OCI-LY7 (cell line): ENCODE results near the gene POC1A. TPM values are rescaled to one million over a fixed set of nuclear protein-coding genes. Genes with fewer than 3 reads are reported as not detected.

Source experiments
- BruUV-seq: library from RNA; stranded (reverse); fragments of 400-500 nt; replicated peaks from 2 replicates; lab custom pipeline; 2021; lab: Mats Ljungman, UMichigan
- CTCF ChIA-PET: fragments of 300-600 bp; sonication (Branson Sonifier 250); formaldehyde crosslinking; loops from one replicate; lab custom pipeline; 2022; ENCODE audit warnings: antibody characterized with exemption; ENCODE audit not compliant: unreplicated experiment; lab: Charles Lee
- POLR2A ChIA-PET: fragments of 300-600 bp; sonication (Branson Sonifier 250); formaldehyde crosslinking; loops from one replicate; lab custom pipeline; 2022; ENCODE audit warnings: antibody characterized with exemption; lab: Charles Lee
- DNase-seq: peaks from one replicate; pipeline ENCODE4 v3.0.0-alpha.2; 2015; ENCODE audit warnings: low spot score
- H2AFZ ChIP-seq: fragments of 200-600 bp; sonication (generic), shearing (Covaris generic); 2 replicates; pipeline ENCODE4 v1.6.1; 2014; ENCODE audit warnings: mild to moderate bottlenecking, antibody characterized with exemption, low read length, moderate library complexity
- H3K27ac ChIP-seq: fragments of 200-600 bp; sonication (generic); 2 replicates; pipeline ENCODE4 v1.5.1; 2014; ENCODE audit warnings: mixed run types, low read depth, mild to moderate bottlenecking, moderate library complexity, low read length, inconsistent platforms; ENCODE audit not compliant: poor library complexity, severe bottlenecking
- H3K36me3 ChIP-seq: fragments of 200-600 bp; sonication (generic); 2 replicates; pipeline ENCODE4 v1.6.1; 2014; ENCODE audit warnings: mild to moderate bottlenecking, antibody characterized with exemption, low read length, moderate library complexity, mixed read lengths; ENCODE audit not compliant: insufficient read depth
- H3K4me1 ChIP-seq: fragments of 200-600 bp; sonication (generic); 2 replicates; pipeline ENCODE4 v1.5.1; 2014; ENCODE audit warnings: mild to moderate bottlenecking, low read length; ENCODE audit not compliant: insufficient read depth, poor library complexity, severe bottlenecking
- H3K4me2 ChIP-seq: fragments of 200-600 bp; sonication (generic); 2 replicates; pipeline ENCODE4 v1.6.1; 2014; ENCODE audit warnings: mild to moderate bottlenecking, low read length
- H3K4me3 ChIP-seq: fragments of 200-600 bp; sonication (generic); 2 replicates; pipeline ENCODE4 v1.5.1; 2014; ENCODE audit warnings: mild to moderate bottlenecking, low read depth, low read length; ENCODE audit not compliant: poor library complexity, severe bottlenecking
- H3K79me2 ChIP-seq: fragments of 200-600 bp; sonication (generic); 2 replicates; pipeline ENCODE4 v1.6.1; 2016; ENCODE audit warnings: low read depth, mild to moderate bottlenecking, low read length, moderate library complexity, mixed read lengths; ENCODE audit not compliant: insufficient read depth
- H3K9me2 ChIP-seq: fragments of 200-600 bp; sonication (generic); 2 replicates; pipeline ENCODE4 v1.6.1; 2016; ENCODE audit warnings: mild to moderate bottlenecking, low read length, mixed read lengths; ENCODE audit not compliant: insufficient read depth
- H3K9me3 ChIP-seq: fragments of 200-600 bp; sonication (generic); 2 replicates; pipeline ENCODE4 v1.6.1; 2014; ENCODE audit warnings: mild to moderate bottlenecking, mixed run types, low read length, mixed read lengths
- H4K20me1 ChIP-seq: fragments of 200-600 bp; sonication (generic); 2 replicates; pipeline ENCODE4 v1.6.1; 2014; ENCODE audit warnings: mild to moderate bottlenecking, antibody characterized with exemption, low read length, moderate library complexity, mixed read lengths; ENCODE audit not compliant: insufficient read depth
- EZH2phosphoT487 ChIP-seq: fragments of 200-600 bp; sonication (generic); IDR thresholded peaks from 2 replicates; pipeline ENCODE4 v1.6.1; 2018; ENCODE audit warnings: low read depth, borderline replicate concordance, mild to moderate bottlenecking, mixed run types, antibody characterized with exemption, low read length, moderate library complexity, mixed read lengths
- intact Hi-C: fragments of 100-400 bp; cut with micrococcal nuclease; formaldehyde crosslinking; loops from one replicate; pipeline ENCODE4 v1.10.0; 2022; ENCODE audit not compliant: unreplicated experiment
- total RNA-seq, 2 experiments: library from RNA; depleted of rRNA in 1 of 2; stranded (reverse); fragments of >200 nt in 1 of 2; shearing (Covaris generic) in 1 of 2; gene quantifications; 2 replicates each; pipeline ENCODE4 v1.2.3, GENCODE V29; 2014 to 2022
- TF ChIP-seq, protein P1 (sequence below): fragments of 200-600 bp; sonication (generic); conservative IDR thresholded peaks from 2 replicates; pipeline ENCODE4 v1.5.1; 2014; ENCODE audit warnings: mild to moderate bottlenecking, antibody characterized with exemption, low read length, moderate library complexity, mixed read lengths

Gene POC1A
- total RNA-seq, 2 experiments from 2014 or later = 40.0 to 41.0 TPM

DNA sequence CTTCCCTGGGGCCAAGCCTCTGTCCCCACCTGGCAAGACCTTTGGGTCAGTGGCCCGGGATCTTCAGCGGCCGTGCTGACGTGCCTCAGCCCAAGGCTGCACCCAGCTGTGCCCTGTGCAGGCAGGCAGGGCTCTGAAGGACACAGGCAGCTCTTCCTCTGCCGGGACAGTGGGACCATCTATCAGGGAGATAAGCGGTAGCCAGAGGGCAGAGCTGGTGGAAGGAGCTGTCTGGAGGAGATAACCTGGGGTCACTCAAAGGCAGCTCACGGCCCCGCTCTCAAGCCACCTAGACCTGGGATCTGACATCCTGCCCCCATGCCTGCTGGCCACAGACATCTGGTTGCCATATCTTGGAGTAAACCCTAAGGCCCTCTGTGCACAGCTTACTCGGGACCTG lies 125.2 kb downstream of the POC1A start:
- Histone ChIP-seq H2AFZ (no peak overlapping the region), H3K4me2 (no peak overlapping the region), H3K9me3 (no peaks in the 10 kb centered on the region), H3K79me2 (no peaks in the 10 kb centered on the region), H4K20me1 (no peaks in the 10 kb centered on the region), H3K9me2 (no peaks in the 10 kb centered on the region), H3K4me1 (peaks cover 2% of the 10 kb centered on the region), H3K36me3 (no peaks in the 10 kb centered on the region), H3K4me3 (no peak overlapping the region), H3K27ac (no peak overlapping the region)
- intact Hi-C loops = no loop called here
- POLR2A ChIA-PET = no interaction called here
- BruUV-seq = no TSS peak
- CTCF ChIA-PET = no interaction called here
- no peak for DNase-seq
- TF ChIP-seq, protein P1, sequence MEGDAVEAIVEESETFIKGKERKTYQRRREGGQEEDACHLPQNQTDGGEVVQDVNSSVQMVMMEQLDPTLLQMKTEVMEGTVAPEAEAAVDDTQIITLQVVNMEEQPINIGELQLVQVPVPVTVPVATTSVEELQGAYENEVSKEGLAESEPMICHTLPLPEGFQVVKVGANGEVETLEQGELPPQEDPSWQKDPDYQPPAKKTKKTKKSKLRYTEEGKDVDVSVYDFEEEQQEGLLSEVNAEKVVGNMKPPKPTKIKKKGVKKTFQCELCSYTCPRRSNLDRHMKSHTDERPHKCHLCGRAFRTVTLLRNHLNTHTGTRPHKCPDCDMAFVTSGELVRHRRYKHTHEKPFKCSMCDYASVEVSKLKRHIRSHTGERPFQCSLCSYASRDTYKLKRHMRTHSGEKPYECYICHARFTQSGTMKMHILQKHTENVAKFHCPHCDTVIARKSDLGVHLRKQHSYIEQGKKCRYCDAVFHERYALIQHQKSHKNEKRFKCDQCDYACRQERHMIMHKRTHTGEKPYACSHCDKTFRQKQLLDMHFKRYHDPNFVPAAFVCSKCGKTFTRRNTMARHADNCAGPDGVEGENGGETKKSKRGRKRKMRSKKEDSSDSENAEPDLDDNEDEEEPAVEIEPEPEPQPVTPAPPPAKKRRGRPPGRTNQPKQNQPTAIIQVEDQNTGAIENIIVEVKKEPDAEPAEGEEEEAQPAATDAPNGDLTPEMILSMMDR = no peak
- TF ChIP-seq EZH2phosphoT487 = no peak

DNA sequence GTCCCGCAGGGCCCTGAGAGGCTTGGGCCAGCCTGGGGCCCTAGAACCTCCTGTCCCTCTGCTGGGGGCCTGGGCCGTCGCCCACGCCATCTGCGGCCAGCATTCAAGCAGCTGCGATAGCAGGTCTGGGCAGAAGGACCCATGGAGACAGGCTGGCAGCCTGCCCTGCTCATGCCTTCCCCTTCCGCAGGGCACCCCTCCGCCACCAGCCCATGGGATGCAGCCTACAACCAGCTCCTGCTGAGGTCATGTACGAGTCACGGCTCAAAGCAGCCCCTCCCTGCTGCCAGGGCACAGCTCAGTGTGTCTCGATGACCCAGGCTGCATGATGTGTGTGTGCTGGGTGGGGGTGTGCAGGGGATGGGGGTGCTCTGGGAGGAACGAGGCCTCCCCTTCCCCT lies 125.7 kb downstream of the POC1A start:
- CTCF ChIA-PET = no interaction called here
- TF ChIP-seq, protein P1 = no peak
- TF ChIP-seq EZH2phosphoT487 = no peak
- H3K27ac ChIP-seq = no peak overlapping the region
- no peak overlapping the region for H3K4me3 ChIP-seq
- H3K36me3 ChIP-seq = no peaks in the 10 kb centered on the region
- DNase-seq = no peak
- no peaks in the 10 kb centered on the region for H3K9me2 ChIP-seq
- intact Hi-C loops = no loop called here
- no peaks in the 10 kb centered on the region for H3K9me3 ChIP-seq
- H3K79me2 ChIP-seq = no peaks in the 10 kb centered on the region
- no peaks in the 10 kb centered on the region for H4K20me1 ChIP-seq
- no peak overlapping the region for H3K4me2 ChIP-seq
- POLR2A ChIA-PET = no interaction called here
- no peak overlapping the region for H2AFZ ChIP-seq
- H3K4me1 ChIP-seq = peaks cover 7% of the 10 kb centered on the region
- no TSS peak for BruUV-seq

DNA sequence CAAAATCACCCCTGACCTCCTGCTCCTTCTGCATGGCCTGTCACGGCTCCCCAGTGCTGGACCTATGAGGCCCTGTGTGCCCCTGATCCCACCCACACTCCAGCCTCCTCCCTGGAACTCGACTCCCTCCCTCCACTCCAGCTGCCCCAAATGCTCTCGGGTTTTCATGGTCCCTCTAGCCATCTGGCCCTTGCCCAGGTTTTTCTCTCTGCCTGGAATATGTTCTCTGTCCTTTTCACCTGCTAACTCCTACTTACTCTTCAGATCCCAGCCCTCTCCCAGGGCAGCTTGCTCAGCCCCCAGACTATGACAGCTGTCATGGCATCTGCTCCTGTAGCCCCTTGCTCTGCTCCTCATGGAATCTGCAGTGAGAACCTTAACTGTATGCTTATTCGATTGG lies 128.2 kb downstream of the POC1A start:
- Histone ChIP-seq H3K4me3 (no peak overlapping the region), H3K9me2 (no peaks in the 10 kb centered on the region), H3K36me3 (no peaks in the 10 kb centered on the region), H3K4me2 (no peak overlapping the region), H2AFZ (no peak overlapping the region), H4K20me1 (no peaks in the 10 kb centered on the region), H3K79me2 (no peaks in the 10 kb centered on the region), H3K4me1 (peaks cover 9% of the 10 kb centered on the region), H3K9me3 (no peaks in the 10 kb centered on the region), H3K27ac (no peak overlapping the region)
- intact Hi-C loops = no loop called here
- BruUV-seq = no TSS peak
- CTCF ChIA-PET = no interaction called here
- DNase-seq = no peak
- POLR2A ChIA-PET = interaction anchor here (1.5 kb wide), 1 partner anchor 13 kb away, joined by 4 read pairs; no protein-coding TSS in a partner anchor
- no peak for TF ChIP-seq EZH2phosphoT487
